Fibroblast of skin of abdomen (primary cell): ENCODE data around the gene FERD3L.

Experiments used
- DNase-seq: peaks from one replicate; pipeline ENCODE4 v3.0.0-alpha.2; 2013

Gene FERD3L

DNA sequence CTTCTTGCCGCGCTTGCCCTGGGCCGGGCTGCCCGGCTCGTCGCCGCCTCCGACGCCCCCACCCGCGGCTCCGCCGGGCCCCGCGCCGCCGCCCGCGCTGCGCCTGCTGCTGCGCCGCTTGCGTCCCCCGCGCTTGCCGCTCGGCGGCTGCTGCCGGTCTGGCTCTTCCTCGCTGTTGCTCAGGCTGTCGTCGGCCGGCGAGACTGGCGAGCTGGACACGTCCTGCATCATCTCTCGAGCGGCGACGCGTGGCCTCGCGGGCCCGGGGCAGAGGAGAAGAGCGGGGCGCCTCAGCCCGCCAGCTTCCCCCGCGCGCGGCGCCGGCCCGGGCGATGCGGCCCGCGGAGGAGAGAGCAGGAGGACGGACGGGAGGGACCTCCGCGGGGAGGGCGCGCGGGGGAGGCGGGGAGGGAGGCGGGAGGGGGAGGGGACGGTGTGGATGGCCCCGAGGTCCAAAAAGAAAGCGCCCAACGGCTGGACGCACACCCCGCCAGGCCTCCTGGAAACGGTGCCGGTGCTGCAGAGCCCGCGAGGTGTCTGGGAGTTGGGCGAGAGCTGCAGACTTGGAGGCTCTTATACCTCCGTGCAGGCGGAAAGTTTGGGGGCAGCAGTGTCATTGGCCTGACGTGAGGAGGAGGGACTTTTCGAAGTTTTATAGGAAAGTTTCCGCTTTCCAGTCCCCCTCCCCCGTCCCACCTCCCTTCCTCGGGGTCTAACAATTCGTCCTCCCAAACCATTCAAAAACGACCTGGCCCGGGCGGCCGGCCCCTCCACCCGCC, 27.9 kb downstream of the FERD3L start, which contains the start of gene TWIST1:
TWIST1 (minus strand) TSS at position 546 of the 779 bp plus-strand sequence; CDS start at position 231, 315 bp downstream.
- peak; percentile 99 for DNase-seq

DNA sequence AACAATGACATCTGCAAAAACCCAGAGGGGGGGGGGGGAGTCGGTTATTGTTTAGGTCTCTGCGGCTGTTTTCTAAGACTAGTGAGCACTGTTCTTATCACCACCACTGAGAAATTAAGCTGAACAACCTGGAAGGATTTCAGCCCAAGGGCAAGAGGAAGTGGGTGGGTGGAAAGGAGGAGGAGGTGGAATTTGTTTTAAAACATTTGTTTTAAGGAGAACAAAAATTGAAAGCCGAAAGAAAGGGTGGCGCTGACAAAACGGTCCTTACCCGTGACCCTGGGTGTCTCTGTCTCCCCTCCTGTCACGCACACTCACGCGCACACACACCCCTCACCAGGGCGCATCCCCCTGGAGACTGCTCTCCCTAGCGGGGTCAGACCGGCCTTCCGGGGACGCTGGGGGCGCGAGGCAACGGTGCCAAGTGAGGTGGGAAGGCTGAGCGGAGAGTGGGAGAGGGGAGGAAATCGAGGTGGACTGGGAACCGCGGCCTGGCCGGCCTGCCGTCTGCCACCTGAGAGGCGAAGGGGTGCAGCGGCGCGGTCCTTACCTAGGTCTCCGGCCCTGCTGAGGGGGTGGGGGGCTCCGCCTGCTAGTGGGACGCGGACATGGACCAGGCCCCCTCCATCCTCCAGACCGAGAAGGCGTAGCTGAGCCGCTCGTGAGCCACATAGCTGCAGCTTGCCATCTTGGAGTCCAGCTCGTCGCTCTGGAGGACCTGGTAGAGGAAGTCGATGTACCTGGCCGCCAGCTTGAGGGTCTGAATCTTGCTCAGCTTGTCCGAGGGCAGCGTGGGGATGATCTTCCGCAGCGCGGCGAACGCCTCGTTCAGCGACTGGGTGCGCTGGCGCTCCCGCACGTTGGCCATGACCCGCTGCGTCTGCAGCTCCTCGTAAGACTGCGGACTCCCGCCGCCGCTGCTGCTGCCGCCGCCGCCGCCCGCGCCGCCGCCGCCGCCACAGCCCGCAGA, 28.8 kb downstream of the FERD3L start:
- no peak for DNase-seq

DNA sequence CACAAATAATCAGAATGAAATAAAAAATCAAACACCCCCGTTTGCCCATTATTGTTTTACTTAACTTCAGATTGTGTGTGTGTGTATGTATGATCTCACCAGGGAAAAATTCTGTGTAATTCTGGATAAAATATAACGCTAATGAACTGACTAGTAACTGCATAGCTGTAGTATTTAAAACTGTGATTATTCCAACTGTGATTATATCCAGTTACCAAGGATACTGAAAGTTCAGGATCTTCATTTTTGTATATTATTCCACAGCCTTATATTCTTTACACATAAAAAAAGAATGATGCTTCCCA, 30.7 kb downstream of the FERD3L start:
- DNase-seq, result no peak

DNA sequence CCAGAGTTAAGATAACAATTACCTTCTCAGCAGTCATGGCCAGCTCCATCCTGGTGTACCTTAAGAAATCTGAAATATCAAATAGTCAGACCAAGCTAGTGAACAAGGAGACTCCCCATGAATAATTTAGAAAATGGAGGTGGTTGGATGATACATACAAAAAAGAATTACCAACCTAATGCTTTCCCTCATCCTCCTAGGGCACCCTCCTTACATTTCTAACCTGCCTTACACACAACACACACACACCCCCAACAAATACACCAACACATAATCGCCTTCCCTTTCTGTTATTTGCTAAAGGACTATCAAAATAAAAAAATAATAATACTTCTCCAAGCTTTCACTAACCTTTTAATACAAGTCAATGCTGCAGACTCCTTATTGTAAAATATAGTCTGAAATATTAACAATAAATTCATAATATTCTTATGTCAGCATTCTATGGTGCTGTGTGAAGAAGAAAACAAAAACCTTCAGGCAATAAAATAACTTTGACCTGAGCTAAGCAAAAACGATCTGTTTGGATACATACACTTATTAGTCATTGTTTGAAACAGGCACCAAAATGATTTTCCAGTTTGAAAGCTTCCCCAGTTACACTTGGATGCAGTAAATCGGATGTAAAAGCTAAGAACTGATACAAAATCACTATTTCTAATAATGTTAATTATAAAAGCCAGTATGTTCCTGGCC, 31.2 kb downstream of the FERD3L start:
- DNase-seq, result no peak

DNA sequence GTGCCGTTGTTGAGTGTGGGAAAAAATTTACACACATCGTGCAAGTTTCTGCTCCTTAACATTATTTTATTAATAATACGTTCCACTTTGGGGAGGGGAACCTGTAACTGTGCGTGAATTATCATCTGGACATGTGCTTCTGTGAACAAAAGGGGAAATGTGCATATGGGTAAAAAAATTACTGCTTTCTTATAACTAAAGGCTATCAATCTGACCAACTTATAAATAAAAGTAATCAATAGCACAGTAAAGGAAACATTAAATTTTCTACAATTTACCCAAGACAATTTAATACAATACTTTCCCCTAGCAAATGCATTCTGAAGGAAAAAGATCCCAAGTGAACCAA, 32.2 kb downstream of the FERD3L start:
- no peak for DNase-seq

DNA sequence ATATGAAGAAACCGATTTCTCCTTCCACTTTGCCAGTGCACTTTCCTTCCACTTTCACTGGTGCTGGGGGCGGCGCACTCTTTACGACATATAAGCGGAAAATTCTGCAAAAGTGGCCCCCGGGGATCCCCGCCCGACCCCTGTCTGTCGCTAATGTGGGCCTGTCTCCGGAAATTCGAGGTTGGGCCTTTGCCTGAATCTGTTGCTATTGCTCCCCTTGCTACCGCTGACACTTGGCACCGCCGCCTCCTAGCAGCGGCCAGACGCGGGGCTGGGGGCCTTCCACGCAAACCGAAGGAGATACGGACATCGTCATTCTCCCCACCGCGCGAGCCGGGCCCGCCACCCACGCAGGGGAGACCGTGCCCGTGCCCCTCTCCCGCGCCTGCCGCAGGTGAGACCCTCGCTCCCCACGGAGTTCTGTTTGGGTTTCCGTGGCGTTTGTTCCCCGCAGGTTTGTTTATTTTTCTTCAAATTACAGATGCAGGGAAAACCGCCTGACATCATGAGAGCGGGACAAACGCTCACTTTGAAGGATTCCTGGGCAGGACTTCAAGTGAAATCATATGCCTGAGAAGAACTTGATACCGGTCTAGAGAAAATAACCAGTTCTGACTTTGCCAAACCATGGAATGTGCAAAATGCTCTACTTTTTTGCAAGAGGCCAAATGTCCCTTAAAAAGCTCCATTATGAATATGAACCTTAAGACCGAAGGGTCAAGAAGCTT, 32.8 kb downstream of the FERD3L start:
- no peak for DNase-seq

DNA sequence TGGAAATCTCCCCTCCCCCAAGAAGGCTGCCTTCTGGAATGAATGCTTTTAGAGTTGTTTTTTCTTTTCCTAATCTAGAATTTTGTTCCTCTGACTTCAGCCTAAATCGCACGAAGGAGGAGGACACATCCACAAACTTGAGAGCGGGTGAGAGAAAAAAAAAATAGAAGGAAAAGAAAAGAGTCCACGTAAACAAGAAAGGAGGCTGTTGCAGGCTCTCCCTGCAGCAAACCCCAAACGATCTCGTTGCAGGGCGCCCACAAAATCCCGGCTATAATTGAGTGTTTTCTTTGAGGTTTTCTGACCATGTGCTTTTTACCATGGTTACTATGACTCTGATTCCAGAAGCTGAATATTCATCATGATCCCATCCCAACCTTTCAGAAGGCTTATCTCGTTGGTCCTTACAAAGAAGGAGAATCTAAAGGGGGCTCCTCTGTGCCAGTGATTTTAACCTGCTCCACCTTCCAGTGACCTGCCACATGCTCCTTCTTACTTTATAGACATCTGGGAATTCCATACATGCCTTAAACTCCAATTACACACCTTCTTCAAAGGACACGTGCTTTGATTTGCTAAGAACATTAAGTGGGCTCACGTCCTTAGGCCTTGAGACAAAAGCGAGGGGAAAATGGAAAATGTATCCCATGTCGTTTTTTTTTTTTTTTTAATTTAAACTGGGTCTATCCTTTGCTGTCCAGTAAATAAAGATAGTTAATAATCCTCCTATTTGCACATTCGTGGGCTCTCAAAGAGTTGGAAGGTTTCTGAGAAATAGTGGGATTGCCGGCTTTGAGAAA, 33.5 kb downstream of the FERD3L start:
- no peak for DNase-seq

DNA sequence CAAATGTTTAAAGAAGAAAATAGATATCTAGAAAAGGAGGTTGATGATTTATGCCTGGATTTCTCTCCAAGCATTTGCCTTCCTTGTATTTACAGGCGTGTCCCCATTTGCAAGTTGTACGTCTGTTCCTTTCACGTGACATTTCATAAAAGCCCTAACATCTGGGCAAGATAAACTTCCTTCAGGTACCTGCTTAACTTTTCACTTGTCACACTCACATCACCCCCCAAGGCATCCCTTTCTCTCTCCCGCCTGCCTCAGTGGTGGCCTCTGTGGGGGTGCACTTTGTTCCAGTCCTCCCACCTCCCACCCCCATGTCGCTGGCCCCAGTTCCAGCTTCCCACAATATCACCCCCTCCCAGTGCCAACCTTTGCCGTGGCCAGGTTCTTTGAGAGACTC, 34.4 kb downstream of the FERD3L start:
- DNase-seq, result no peak

DNA sequence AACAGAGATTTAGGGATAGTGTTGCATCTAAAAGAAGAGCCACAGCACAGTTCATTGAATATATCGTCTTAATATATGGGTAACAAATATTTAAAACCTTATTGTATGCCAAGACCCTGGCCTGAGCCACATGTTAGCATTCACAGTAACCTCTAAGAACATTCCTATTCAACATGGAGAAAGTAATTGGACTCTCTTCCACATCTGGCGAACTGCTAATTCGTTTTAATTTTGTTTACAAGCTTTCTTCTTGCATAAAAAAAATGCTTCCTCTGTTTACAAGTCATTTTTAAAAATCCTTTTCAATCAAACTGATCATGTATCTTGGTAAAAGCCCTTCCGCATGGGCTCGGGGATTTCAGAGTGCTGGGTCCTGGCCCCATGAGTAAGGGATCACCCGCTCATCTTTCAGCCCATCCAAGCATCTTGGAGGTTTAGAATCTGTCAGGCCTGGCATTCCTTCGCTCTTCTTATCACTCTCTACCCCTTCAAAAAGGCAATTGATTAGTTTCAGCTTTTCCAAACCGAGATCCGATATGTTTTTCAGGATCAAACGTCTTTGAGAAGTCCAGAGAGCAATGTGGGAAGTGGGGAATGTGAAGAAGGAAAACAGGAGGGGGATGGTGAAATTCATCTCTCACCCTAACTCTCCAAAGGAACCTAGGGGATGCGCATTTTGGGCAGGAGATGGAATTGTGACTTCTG, 35.0 kb downstream of the FERD3L start:
- DNase-seq, result no peak

DNA sequence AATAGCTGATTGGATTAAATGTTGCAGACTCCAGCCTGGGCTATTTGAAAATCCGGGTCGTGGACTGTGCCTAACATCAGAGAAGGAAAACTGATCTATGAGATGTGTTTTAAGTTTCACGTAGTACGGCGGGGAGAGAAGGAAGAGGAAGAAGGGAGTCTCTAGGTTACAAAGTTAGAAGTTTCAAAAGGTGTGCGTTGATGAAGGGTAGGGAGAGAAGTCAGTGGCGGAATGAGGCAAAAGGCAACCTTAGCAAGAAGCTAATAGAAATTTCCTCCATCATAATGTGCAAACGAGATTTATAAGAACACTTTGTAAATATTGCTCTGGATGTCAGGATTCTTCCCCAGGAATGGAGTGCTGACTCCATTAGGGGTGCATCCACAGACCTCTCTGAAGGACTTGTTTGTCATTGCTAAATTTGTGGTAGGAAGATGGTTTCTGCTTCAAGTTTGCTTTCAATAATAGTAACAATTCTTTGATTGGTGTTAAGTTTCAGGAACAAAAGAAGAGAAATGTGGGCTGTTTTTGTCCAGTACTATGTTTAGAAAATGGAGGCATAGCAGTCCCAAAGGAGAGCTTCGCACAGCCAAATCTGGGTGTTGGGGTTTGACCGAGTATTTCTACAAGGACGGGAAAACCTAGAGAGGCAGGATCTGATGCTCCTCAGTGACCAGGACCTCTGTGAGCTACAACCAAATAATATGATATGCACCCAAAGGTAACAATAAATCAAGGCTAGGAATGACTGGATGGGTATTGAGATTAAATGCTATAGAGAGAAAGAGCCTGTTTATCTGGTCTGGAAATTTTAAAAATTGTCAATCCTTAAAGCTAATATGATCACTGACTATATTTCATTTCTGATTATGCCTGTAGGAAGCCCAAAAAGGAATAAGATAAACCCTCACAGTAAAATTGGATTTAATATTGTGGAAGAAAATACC, 35.9 kb downstream of the FERD3L start:
- DNase-seq, result no peak

DNA sequence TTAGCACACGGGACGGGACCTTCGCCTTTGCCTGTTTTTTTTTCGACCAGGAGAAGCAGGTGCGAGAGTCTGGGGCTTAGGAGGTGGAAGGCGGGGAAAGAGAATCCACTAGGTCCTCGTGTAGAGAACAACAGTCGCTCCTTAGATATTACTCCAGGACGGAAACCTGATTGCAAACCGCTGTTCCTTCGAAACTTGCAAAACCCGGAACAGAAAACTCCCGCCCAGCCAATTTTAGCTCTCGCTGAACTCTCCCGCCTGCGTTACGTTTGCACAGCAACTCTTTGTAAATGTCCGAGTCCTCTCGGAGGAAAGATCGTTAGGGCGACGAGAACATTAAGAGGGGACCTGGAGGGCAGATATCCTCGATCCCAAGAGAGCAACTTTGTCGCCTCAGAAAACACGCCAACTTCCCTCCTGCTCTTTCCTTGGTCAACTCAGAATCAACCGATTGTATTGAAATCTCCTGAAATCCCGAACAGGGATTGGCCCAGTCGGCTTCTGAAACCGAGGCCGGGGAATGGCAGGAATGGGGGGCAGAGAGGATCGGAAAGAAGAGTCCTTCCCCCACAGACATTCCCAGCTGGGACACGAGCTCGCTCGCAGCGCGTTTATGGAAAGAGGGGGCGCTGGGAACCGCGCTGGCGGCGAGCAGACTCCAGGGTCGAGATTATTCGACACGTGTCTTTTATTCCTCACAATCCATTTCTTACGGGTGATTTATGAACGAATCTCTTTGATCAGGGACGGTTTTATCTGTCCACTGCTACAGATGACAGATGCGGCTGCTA, 37.7 kb downstream of the FERD3L start:
- DNase-seq, result peak; percentile 89

DNA sequence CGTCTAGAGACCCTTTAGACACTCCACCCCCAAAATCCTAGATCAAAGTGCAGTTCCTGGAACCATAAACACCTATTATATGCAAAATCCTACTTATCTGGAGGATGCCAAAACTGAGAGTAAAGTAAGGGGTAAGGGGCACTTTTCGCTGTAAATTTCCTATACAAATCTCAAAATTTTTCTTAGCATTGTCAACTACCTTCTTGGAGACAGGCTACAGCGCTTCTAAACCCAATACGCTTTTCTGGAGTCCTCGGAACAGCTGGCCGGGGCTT, 38.2 kb downstream of the FERD3L start:
- no peak for DNase-seq

DNA sequence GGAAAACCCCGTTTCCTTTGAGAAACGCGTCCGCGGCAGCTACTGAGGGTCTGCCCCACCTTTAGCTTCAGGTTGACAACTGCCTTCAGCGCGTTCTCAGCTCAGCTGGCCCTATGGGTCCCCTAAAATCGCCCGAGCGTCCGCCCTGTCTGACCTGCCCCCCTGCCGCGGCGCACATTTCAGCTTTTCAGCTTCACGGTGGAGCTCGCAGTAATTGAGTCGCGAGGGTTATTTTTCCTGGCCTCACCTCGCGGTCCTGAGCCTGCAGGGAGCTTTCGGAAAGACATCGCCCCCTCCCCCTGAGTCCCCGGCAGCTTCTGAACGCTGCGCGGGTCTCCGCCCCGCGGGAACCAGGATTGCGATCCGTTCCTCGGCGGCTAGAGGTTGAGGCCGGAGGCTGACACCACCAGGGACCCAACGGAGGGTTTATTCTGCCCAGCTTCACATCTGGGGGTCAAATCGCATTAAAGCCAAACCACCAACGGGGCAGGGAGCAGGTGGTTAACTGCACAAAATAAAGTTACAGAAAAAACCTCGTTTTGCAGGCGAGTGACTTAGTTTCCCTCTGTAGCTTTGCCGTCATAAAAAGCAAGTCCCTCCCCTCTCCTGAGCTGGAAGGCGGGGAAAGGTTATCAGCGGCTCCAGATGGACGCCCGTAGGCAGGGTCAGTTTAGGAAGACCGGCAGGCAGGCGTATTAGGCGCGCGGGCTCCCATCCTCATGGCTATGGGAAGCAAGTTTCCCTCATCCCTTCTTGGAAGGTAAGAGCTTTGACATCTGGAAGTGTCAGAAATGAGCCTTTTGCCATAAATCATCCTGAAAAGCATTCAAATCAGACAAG, 38.8 kb downstream of the FERD3L start:
- no peak for DNase-seq

DNA sequence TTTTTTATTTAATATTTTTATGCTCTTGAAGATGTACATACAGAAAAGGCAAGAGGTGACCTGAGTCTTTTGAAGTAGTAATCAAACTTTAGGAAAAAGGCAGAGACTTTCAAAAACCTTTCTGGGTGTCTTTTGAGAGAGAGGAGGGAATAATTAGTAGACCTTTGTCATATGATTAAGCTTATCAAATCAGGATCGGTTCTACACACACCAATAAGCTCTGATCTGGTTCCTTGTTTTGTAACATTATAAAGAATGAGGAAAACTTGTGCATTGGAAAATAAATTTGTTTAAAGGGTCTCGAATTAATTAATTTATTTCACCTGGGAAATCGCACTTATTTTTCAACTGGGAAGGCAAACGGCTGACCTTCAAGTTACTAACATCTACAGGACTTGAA, 39.7 kb downstream of the FERD3L start:
- no peak for DNase-seq

DNA sequence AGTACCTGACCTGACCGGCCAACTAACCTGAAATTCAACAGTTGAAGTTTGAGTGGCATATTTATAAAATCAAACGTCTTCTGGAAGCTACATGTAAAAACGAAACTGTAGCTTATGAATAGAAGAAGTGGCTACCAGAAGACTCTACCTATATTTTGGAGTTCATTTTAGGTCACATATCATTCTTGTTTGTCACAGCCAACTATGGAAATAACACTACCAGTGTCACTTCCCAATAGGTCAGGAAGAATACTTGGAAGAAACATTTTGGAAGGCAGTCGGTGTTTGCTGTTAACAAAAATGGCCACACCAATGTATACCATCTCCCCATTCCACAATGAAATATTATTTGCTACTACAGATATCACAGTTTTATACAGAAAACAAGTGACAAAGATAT, 40.4 kb downstream of the FERD3L start:
- no peak for DNase-seq

DNA sequence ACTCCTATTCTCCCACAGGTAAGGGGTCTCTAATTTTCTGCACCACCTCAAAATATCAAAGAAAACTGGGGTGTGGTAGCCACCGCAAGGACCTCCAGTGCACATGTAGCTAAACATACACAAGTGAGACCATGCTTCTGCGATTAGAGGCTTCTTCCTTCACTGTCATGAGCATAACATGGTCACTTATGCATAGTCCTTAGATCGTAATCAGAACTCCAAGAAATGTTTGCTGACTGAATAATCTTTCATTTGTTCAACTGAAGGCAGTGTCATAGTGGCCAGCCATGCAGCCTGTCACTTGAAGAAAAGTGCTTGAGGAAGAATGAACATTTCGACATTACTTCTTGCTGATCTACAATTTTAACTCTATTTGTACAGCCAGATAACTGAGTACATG, 42.3 kb downstream of the FERD3L start:
- DNase-seq, result no peak

DNA sequence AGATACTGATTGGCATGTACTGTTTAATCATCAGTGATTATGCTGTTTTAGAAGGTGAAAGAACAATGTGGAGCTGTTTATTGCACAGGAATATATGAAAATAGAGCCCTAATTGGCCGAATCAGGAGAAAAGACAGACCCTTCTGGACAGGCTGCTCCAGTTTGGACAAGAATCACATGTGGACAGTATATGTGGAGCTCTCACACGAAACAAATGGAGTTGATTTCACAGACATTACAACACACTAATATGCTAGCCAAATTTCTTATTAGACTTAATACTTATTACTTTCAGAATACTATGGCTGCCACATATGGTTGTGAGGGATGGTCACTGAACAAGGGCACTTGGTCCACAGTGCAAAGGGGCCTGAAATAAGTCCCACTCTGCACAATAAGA, 43.3 kb downstream of the FERD3L start:
- no peak for DNase-seq

DNA sequence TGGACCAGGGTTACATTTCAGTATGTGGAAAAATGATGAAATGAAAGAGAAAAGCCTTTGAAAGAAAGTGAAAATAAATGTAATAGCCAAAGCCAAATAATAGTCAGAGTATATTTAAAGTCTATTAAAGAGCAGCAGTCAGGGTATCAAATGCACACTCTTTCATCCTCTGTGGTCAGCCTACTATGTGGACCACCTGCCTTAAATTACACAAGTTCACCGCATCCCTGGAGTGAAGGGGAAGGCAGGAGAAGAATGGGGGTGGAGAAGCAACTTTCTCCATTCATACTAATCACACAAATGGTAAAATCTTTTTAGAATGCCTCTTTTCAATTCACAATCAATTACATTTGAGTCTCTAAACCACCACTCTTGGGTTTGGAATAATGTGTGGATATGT, 43.7 kb downstream of the FERD3L start:
- peak; percentile 76 for DNase-seq
